Stimulated activated CD4-positive, alpha-beta T cell treated with anti-CD3 and anti-CD28 coated beads, Interleukin-1b, Interleukin-23, amount 100 ng/mL, for 1 hour (primary cell): ENCODE data around the gene ORC4.

ENCODE experiments used
- DNase-seq, 2 donors: peaks; one replicate each; pipeline ENCODE4 v3.0.0-alpha.2; 2020; ENCODE audit warnings: low read depth in 2 of 2

ORC4 gene

GRCh38 chr2:147933931-147934330, 86.6 kb downstream of the ORC4 start:
- DNase-seq, result no peak

GRCh38 chr2:147927053-147927588, 93.4 kb downstream of the ORC4 start:
- DNase-seq, result no peak

- no peak for DNase-seq
Measured at GRCh38 chr2:147925886-147926285, 94.7 kb downstream of the ORC4 start.

GRCh38 chr2:147924647-147925046, 95.9 kb downstream of the ORC4 start:
- no peak for DNase-seq

GRCh38 chr2:147923846-147924245, 96.7 kb downstream of the ORC4 start:
- no peak for DNase-seq

GRCh38 chr2:147917161-147917560, 103.4 kb downstream of the ORC4 start:
- DNase-seq, result no peak

- no peak for DNase-seq
Measured at GRCh38 chr2:147916723-147917122, 103.8 kb downstream of the ORC4 start.

- DNase-seq, result no peak
Measured at GRCh38 chr2:147916067-147916466, 104.5 kb downstream of the ORC4 start.

GRCh38 chr2:147913701-147914480, 106.6 kb downstream of the ORC4 start:
- DNase-seq, result no peak

GRCh38 chr2:147910990-147911473, 109.5 kb downstream of the ORC4 start:
- DNase-seq, result no peak

- DNase-seq, result no peak
Measured at GRCh38 chr2:147909178-147909577, 111.4 kb downstream of the ORC4 start.

- DNase-seq, result no peak
Measured at GRCh38 chr2:147904051-147904450, 116.5 kb downstream of the ORC4 start.

- no peak for DNase-seq
Measured at GRCh38 chr2:147888680-147889079, 131.9 kb downstream of the ORC4 start.

GRCh38 chr2:147886136-147886535, 134.4 kb downstream of the ORC4 start:
- DNase-seq, result no peak

- no peak for DNase-seq
Measured at GRCh38 chr2:147884830-147885229, 135.7 kb downstream of the ORC4 start.

GRCh38 chr2:147882631-147883030, 137.9 kb downstream of the ORC4 start:
- DNase-seq, result no peak
